ENCODE measurements around the gene CTRB2. TPM values are rescaled to one million over a fixed set of nuclear protein-coding genes. Genes with fewer than 3 reads are reported as not detected.
"Not testable (repeated sequence)": the region's sequence is repeated elsewhere in the genome, so short reads cannot be mapped to it uniquely, and the experiment has no call there.

Gene CTRB2
- total and polyA plus RNA-seq, 2 of the 8 experiments (the other 6 are each of a cell fraction or from before 2014, with no cell fraction given) = not detected

- not testable (repeated sequence) for H3K9ac ChIP-seq (replicated peaks in 1 of 4; ENCODE audit: extremely low read depth in 1 of 4, low read depth in 3 of 4, low read length in 3 of 4); H3K79me1 ChIP-seq (ENCODE audit: low read depth, low read length); H3K4me1 ChIP-seq (replicated peaks in 1 of 4; ENCODE audit: control insufficient read depth in 3 of 4, insufficient read depth in 4 of 4, low read length in 3 of 4); FAIRE-seq; H2BK20ac ChIP-seq (ENCODE audit: low read length); H2BK5ac ChIP-seq (ENCODE audit: low read depth, low read length); H3K23ac ChIP-seq (ENCODE audit: insufficient read length); H3K18ac ChIP-seq (ENCODE audit: extremely low read depth, low read length); H4K8ac ChIP-seq (ENCODE audit: extremely low read depth, insufficient read depth, low read length); H2BK15ac ChIP-seq (ENCODE audit: low read length); H4K20me1 ChIP-seq (replicated peaks in 1 of 2; ENCODE audit: control insufficient read depth in 1 of 2, insufficient read depth in 2 of 2, low read length in 2 of 2); H4K91ac ChIP-seq (replicated peaks; ENCODE audit: insufficient read length, low read length); H3K56ac ChIP-seq (replicated peaks; ENCODE audit: insufficient read length, low read depth, low read length); H3K27ac ChIP-seq (ENCODE audit: low read depth, low read length); H4K5ac ChIP-seq (ENCODE audit: insufficient read length, low read depth, low read length); H3K4me3 ChIP-seq (ENCODE audit: extremely low read depth in 1 of 4, insufficient read depth in 2 of 4, low read depth in 3 of 4, low read length in 4 of 4); H3K36me3 ChIP-seq (ENCODE audit: control insufficient read depth in 2 of 4, insufficient read depth in 4 of 4, low read length in 3 of 4); H2BK12ac ChIP-seq (ENCODE audit: low read depth, low read length); H2AFZ ChIP-seq (ENCODE audit: low read length); H3K4ac ChIP-seq (replicated peaks; ENCODE audit: insufficient read length, low read depth, low read length); H2BK120ac ChIP-seq (replicated peaks; ENCODE audit: low read depth, low read length); DNase-seq (ENCODE audit: low read depth in 1 of 2, low spot score in 2 of 2); H3K23me2 ChIP-seq (ENCODE audit: low read depth, low read length); H3K9me3 ChIP-seq (ENCODE audit: insufficient read depth in 2 of 2, low read depth in 1 of 2, low read length in 1 of 2); H2AK5ac ChIP-seq (ENCODE audit: low read depth, low read length); H3K79me2 ChIP-seq (ENCODE audit: control insufficient read depth in 1 of 2, insufficient read depth in 2 of 2, low read length in 2 of 2); H3K27me3 ChIP-seq (replicated peaks in 1 of 4; ENCODE audit: control insufficient read depth in 3 of 4, extremely low read depth in 1 of 4, insufficient read depth in 3 of 4, low read length in 3 of 4); H3K14ac ChIP-seq (ENCODE audit: insufficient read length); H3K4me2 ChIP-seq (ENCODE audit: insufficient read depth in 1 of 2, low read depth in 2 of 2, low read length in 2 of 2)
- ChIA-PET CTCF (ENCODE audit: partially characterized antibody) (interaction anchor here (1.5 kb wide), 2 partner anchors 21 to 28 kb away, joined by 6 to 8 read pairs; no protein-coding TSS in a partner anchor), POLR2A (ENCODE audit: partially characterized antibody) (interaction anchor here (0.7 to 7.1 kb wide), 6 partner anchors 20 to 60 kb away, joined by 3 to 115 read pairs (median 4); no protein-coding TSS in a partner anchor)
- 94% methylated on average over 14 of the region's 25 CpGs; no CpG with 5 or more reads in 1 of the 2 experiments for WGBS, 2 experiments (ENCODE audit: extremely low coverage in 1 of 2, insufficient coverage in 1 of 2, insufficient read length in 1 of 2, insufficient replicate concordance in 2 of 2, low coverage in 1 of 2, low lambda C conversion rate in 2 of 2, missing lambda C conversion rate in 1 of 2)
These were observed 806 bp downstream of the CTRB2 start for GRCh38 chr16:75205961-75206748.

- no CpG with 5 or more reads among the region's 19 CpGs for WGBS, 2 experiments (ENCODE audit: extremely low coverage in 1 of 2, insufficient coverage in 1 of 2, insufficient read length in 1 of 2, insufficient replicate concordance in 2 of 2, low coverage in 1 of 2, low lambda C conversion rate in 2 of 2, missing lambda C conversion rate in 1 of 2)
- DNase-seq (ENCODE audit: low read depth in 1 of 2, low spot score in 2 of 2); CTCF ChIA-PET (ENCODE audit: partially characterized antibody); H3K4me3 ChIP-seq (ENCODE audit: extremely low read depth in 1 of 4, insufficient read depth in 2 of 4, low read depth in 3 of 4, low read length in 4 of 4); H2BK12ac ChIP-seq (ENCODE audit: low read depth, low read length); H4K8ac ChIP-seq (ENCODE audit: extremely low read depth, insufficient read depth, low read length); H3K27ac ChIP-seq (ENCODE audit: low read depth, low read length); H3K9me3 ChIP-seq (ENCODE audit: insufficient read depth in 2 of 2, low read depth in 1 of 2, low read length in 1 of 2); H3K4me1 ChIP-seq (replicated peaks in 1 of 4; ENCODE audit: control insufficient read depth in 3 of 4, insufficient read depth in 4 of 4, low read length in 3 of 4); H4K5ac ChIP-seq (ENCODE audit: insufficient read length, low read depth, low read length); H2BK5ac ChIP-seq (ENCODE audit: low read depth, low read length); H3K79me2 ChIP-seq (ENCODE audit: control insufficient read depth in 1 of 2, insufficient read depth in 2 of 2, low read length in 2 of 2); H2BK20ac ChIP-seq (ENCODE audit: low read length); H3K56ac ChIP-seq (replicated peaks; ENCODE audit: insufficient read length, low read depth, low read length); H3K23me2 ChIP-seq (ENCODE audit: low read depth, low read length); H3K4ac ChIP-seq (replicated peaks; ENCODE audit: insufficient read length, low read depth, low read length); H3K36me3 ChIP-seq (ENCODE audit: control insufficient read depth in 2 of 4, insufficient read depth in 4 of 4, low read length in 3 of 4); H2AK5ac ChIP-seq (ENCODE audit: low read depth, low read length); H2BK15ac ChIP-seq (ENCODE audit: low read length); H4K20me1 ChIP-seq (replicated peaks in 1 of 2; ENCODE audit: control insufficient read depth in 1 of 2, insufficient read depth in 2 of 2, low read length in 2 of 2); H3K14ac ChIP-seq (ENCODE audit: insufficient read length); H3K27me3 ChIP-seq (replicated peaks in 1 of 4; ENCODE audit: control insufficient read depth in 3 of 4, extremely low read depth in 1 of 4, insufficient read depth in 3 of 4, low read length in 3 of 4); POLR2A ChIA-PET (ENCODE audit: partially characterized antibody); H3K9ac ChIP-seq (replicated peaks in 1 of 4; ENCODE audit: extremely low read depth in 1 of 4, low read depth in 3 of 4, low read length in 3 of 4); H4K91ac ChIP-seq (replicated peaks; ENCODE audit: insufficient read length, low read length); H2BK120ac ChIP-seq (replicated peaks; ENCODE audit: low read depth, low read length); H3K4me2 ChIP-seq (ENCODE audit: insufficient read depth in 1 of 2, low read depth in 2 of 2, low read length in 2 of 2); H3K18ac ChIP-seq (ENCODE audit: extremely low read depth, low read length); FAIRE-seq; H3K23ac ChIP-seq (ENCODE audit: insufficient read length); H2AFZ ChIP-seq (ENCODE audit: low read length); H3K79me1 ChIP-seq (ENCODE audit: low read depth, low read length): not testable (repeated sequence)
These were observed 1.5 kb downstream of the CTRB2 start for GRCh38 chr16:75205438-75205837.
